Stimulated activated CD8-positive, alpha-beta memory T cell treated with anti-CD3 and anti-CD28 coated beads, Interleukin-15, amount 100 ng/mL, for 48 hours (primary cell): ENCODE measurements around the gene CD302.
"Not testable (repeated sequence)": the region's sequence is repeated elsewhere in the genome, so short reads cannot be mapped to it uniquely, and the experiment has no call there.

Source experiments
- DNase-seq, 2 donors: peaks; one replicate each; pipeline ENCODE4 v3.0.0-alpha.2; 2020; ENCODE audit warnings: low read depth in 2 of 2

The CD302 gene

GRCh38 chr2:159750873-159751272 is 47.1 kb downstream of the CD302 start:
- DNase-seq = no peak

GRCh38 chr2:159748089-159748488 is 49.9 kb downstream of the CD302 start:
- DNase-seq = no peak

- DNase-seq = not testable (repeated sequence)
Measured at GRCh38 chr2:159745237-159745636, 52.8 kb downstream of the CD302 start.

- DNase-seq = no peak
Measured at GRCh38 chr2:159744363-159744762, 53.6 kb downstream of the CD302 start.

GRCh38 chr2:159742846-159743245 is 55.2 kb downstream of the CD302 start:
- no peak for DNase-seq

DNA sequence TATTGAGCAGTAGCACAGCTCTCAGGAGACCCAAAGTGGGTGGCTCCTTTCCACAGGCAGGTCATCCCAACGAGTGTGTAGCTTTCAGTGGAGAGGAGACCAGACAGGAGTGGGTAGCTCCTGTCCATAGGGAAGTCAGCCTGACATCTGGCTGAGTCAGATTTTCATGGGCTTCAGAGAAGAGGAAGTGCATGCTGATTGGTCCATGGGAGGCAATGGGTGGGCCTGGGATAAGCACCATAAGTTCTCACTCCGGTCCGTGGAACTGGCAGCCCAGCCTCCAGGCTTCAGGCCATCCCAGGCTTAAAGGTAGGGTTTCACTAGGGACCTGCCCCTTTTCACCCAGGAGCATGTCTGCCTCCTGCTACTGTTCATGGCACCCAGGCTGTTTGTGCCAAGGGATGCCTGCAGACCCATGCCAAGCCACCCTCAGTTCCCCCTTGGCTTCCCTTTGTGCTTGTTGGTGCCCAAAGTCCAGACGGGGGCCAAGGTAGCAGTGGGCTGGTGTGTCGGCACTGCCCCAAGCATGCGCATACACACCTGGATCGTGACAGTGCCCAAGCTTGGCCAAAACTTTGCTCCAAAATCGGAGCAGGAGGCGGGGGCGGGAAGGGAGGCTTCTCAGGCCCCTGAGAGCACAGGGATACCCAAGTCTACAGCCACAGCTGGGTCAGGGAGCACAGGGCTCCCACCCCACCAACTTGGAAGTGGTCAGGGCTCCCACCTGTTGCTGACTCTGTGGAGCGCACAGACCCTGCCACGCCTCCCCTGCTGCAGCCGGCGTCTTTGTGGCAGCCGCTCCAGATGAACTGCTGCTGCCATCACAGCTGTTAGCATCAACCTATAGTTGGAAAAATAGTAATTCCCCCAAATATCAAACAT is 59.3 kb downstream of the CD302 start:
- DNase-seq = no peak

- no peak for DNase-seq
Measured at GRCh38 chr2:159737917-159738296, 60.1 kb downstream of the CD302 start.

- DNase-seq = no peak
Measured at GRCh38 chr2:159737292-159737916, 60.6 kb downstream of the CD302 start.

GRCh38 chr2:159736048-159736447 is 62.0 kb downstream of the CD302 start:
- no peak for DNase-seq

- DNase-seq = no peak
Measured at GRCh38 chr2:159735648-159736047, 62.4 kb downstream of the CD302 start.

- DNase-seq = no peak
Measured at GRCh38 chr2:159728629-159729028, 69.4 kb downstream of the CD302 start.

DNA sequence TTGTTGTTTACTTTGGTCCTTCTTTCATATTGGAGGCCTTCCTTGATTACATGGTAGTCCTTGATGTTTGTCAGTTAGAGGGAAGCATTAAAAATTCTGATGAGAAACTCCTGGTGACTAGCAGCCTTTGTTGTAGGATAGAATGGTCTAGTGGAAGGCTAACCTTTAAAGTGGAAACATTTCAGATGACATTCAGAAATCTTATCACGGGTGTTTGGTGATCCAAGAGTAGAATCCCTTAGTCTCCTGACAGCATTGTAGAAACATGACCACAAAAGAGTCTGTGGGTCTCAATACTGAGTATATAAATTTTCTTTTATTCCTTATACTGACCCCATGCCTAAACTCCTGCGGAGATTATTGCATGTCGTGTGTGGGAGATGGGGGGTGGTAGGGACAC is 72.3 kb downstream of the CD302 start:
- no peak for DNase-seq

- DNase-seq = not testable (repeated sequence)
Measured at GRCh38 chr2:159724795-159725572, 73.0 kb downstream of the CD302 start.

DNA sequence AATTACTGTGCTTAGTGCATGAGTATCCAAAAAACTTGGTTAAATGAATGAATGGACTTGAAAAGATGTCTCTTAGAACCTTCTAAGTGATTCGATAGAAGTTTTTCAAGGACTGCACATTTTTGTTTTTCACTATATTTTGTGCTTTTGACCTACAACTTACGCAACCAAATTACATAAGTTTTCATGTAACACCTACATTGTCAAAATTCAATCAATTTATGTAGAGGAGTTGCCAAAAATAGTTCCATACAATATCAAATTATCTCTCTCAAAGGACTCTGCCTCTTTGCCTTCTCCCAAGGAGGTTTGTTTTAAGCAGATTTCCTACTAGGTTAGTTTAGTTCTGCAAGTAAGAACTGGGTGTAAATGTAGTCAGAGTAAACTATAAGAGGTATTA is 75.4 kb downstream of the CD302 start:
- no peak for DNase-seq

GRCh38 chr2:159720676-159721075 is 77.3 kb downstream of the CD302 start:
- DNase-seq = no peak
